ENCODE data around the gene TNFRSF14.

Gene TNFRSF14

GRCh38 chr1:2528611-2528965 lies 27.6 kb upstream of the TNFRSF14 start:
- CTCF ChIA-PET, result no interaction called here
- H3K4me1 Mint-ChIP-seq, result peaks cover 36% of the 10 kb centered on the region
- DNase-seq, result no peak

GRCh38 chr1:2528966-2529783 lies 27.0 kb upstream of the TNFRSF14 start:
- DNase-seq, result peak; percentile 52
- Mint-ChIP-seq H3K27ac (no peak overlapping the region), H3K27me3 (peaks cover 75% of the 10 kb centered on the region), H3K36me3 (peaks cover 7% of the 10 kb centered on the region), H3K9me3 (no peaks in the 10 kb centered on the region), H3K4me1 (peaks cover 31% of the 10 kb centered on the region), H3K4me3 (peak overlapping the region; percentile 66)
- CTCF ChIA-PET, result no interaction called here

More at GRCh38 chr1:2528611-2528965, 27.6 kb upstream of the TNFRSF14 start:
- no peaks in the 10 kb centered on the region for H3K9me3 Mint-ChIP-seq
- H3K27ac Mint-ChIP-seq, result no peak overlapping the region
- no peak overlapping the region for H3K4me3 Mint-ChIP-seq
- H3K36me3 Mint-ChIP-seq, result peaks cover 10% of the 10 kb centered on the region
- peaks cover 69% of the 10 kb centered on the region for H3K27me3 Mint-ChIP-seq

GRCh38 chr1:2529784-2530512 lies 26.2 kb upstream of the TNFRSF14 start, which contains the start of gene HES5:
Gene HES5, minus strand, starts transcription at chr1:2530263. Its CDS starts 99 bp downstream, at chr1:2530164.
- peak; percentile 44 for DNase-seq
- Mint-ChIP-seq H3K36me3 (peaks cover 3% of the 10 kb centered on the region), H3K27me3 (peaks cover 83% of the 10 kb centered on the region), H3K4me3 (peak within 1 kb of the TSS; percentile 66), H3K27ac (no peak within 1 kb of the TSS), H3K9me3 (no peaks in the 10 kb centered on the region), H3K4me1 (peaks cover 23% of the 10 kb centered on the region)
- CTCF ChIA-PET, result no interaction called here

GRCh38 chr1:2530513-2531361 lies 25.4 kb upstream of the TNFRSF14 start:
- Mint-ChIP-seq H3K9me3 (no peaks in the 10 kb centered on the region), H3K27me3 (peaks cover 91% of the 10 kb centered on the region), H3K4me3 (peak overlapping the region; percentile 37), H3K4me1 (peaks cover 20% of the 10 kb centered on the region), H3K27ac (no peak overlapping the region), H3K36me3 (no peaks in the 10 kb centered on the region)
- CTCF ChIA-PET, result no interaction called here
- DNase-seq, result no peak

GRCh38 chr1:2532485-2533160 lies 23.5 kb upstream of the TNFRSF14 start:
- DNase-seq, result no peak
- Mint-ChIP-seq H3K27me3 (peaks cover 100% of the 10 kb centered on the region), H3K27ac (no peak overlapping the region), H3K4me1 (peaks cover 13% of the 10 kb centered on the region), H3K9me3 (no peaks in the 10 kb centered on the region), H3K36me3 (no peaks in the 10 kb centered on the region), H3K4me3 (no peak overlapping the region)
- CTCF ChIA-PET, result no interaction called here

GRCh38 chr1:2533365-2533764 lies 22.8 kb upstream of the TNFRSF14 start:
- DNase-seq, result no peak
- Mint-ChIP-seq H3K9me3 (no peaks in the 10 kb centered on the region), H3K27me3 (peaks cover 100% of the 10 kb centered on the region), H3K27ac (no peak overlapping the region), H3K36me3 (no peaks in the 10 kb centered on the region), H3K4me3 (no peak overlapping the region), H3K4me1 (peaks cover 13% of the 10 kb centered on the region)
- CTCF ChIA-PET, result interaction anchor here (1.0 to 1.1 kb wide), 2 partner anchors 15 to 118 kb away, joined by 3 read pairs; no protein-coding TSS in a partner anchor

GRCh38 chr1:2534315-2534686 lies 21.9 kb upstream of the TNFRSF14 start:
- H3K9me3 Mint-ChIP-seq, result no peaks in the 10 kb centered on the region
- peaks cover 6% of the 10 kb centered on the region for H3K4me1 Mint-ChIP-seq
- CTCF ChIA-PET, result interaction anchor here (1.0 to 1.1 kb wide), 2 partner anchors 14 to 119 kb away, joined by 3 read pairs; no protein-coding TSS in a partner anchor
- no peaks in the 10 kb centered on the region for H3K36me3 Mint-ChIP-seq
- H3K27me3 Mint-ChIP-seq, result peaks cover 100% of the 10 kb centered on the region
- H3K27ac Mint-ChIP-seq, result no peak overlapping the region
- no peak for DNase-seq
- H3K4me3 Mint-ChIP-seq, result no peak overlapping the region

GRCh38 chr1:2534687-2535441 lies 21.3 kb upstream of the TNFRSF14 start:
- Mint-ChIP-seq H3K4me1 (peaks cover 6% of the 10 kb centered on the region), H3K27ac (no peak overlapping the region), H3K9me3 (no peaks in the 10 kb centered on the region), H3K27me3 (peaks cover 98% of the 10 kb centered on the region), H3K36me3 (no peaks in the 10 kb centered on the region), H3K4me3 (no peak overlapping the region)
- DNase-seq, result no peak
- CTCF ChIA-PET, result no interaction called here

- CTCF ChIA-PET, result no interaction called here
These were observed 20.7 kb upstream of the TNFRSF14 start for GRCh38 chr1:2535455-2535854.

GRCh38 chr1:2535981-2536380 lies 20.2 kb upstream of the TNFRSF14 start:
- H3K27ac Mint-ChIP-seq, result no peak overlapping the region
- H3K27me3 Mint-ChIP-seq, result peaks cover 97% of the 10 kb centered on the region
- no peaks in the 10 kb centered on the region for H3K9me3 Mint-ChIP-seq
- no peaks in the 10 kb centered on the region for H3K36me3 Mint-ChIP-seq
- CTCF ChIA-PET, result no interaction called here
- H3K4me1 Mint-ChIP-seq, result peaks cover 1% of the 10 kb centered on the region
- no peak overlapping the region for H3K4me3 Mint-ChIP-seq
- no peak for DNase-seq

More at GRCh38 chr1:2535455-2535854, 20.7 kb upstream of the TNFRSF14 start:
- DNase-seq, result no peak
- H3K4me3 Mint-ChIP-seq, result no peak overlapping the region
- H3K36me3 Mint-ChIP-seq, result no peaks in the 10 kb centered on the region
- H3K27ac Mint-ChIP-seq, result no peak overlapping the region
- peaks cover 6% of the 10 kb centered on the region for H3K4me1 Mint-ChIP-seq
- no peaks in the 10 kb centered on the region for H3K9me3 Mint-ChIP-seq
- peaks cover 97% of the 10 kb centered on the region for H3K27me3 Mint-ChIP-seq

- CTCF ChIA-PET, result no interaction called here
These were observed 18.4 kb upstream of the TNFRSF14 start for GRCh38 chr1:2537784-2538115.

GRCh38 chr1:2538376-2538775 lies 17.8 kb upstream of the TNFRSF14 start:
- DNase-seq, result no peak
- H3K36me3 Mint-ChIP-seq, result no peaks in the 10 kb centered on the region
- H3K9me3 Mint-ChIP-seq, result no peaks in the 10 kb centered on the region
- peaks cover 4% of the 10 kb centered on the region for H3K4me1 Mint-ChIP-seq
- CTCF ChIA-PET, result interaction anchor here (1.5 kb wide), 1 partner anchor 11 kb away, joined by 3 read pairs; no protein-coding TSS in a partner anchor
- no peak overlapping the region for H3K27ac Mint-ChIP-seq
- H3K4me3 Mint-ChIP-seq, result no peak overlapping the region
- H3K27me3 Mint-ChIP-seq, result peaks cover 97% of the 10 kb centered on the region

More at GRCh38 chr1:2537784-2538115, 18.4 kb upstream of the TNFRSF14 start:
- H3K9me3 Mint-ChIP-seq, result no peaks in the 10 kb centered on the region
- no peak for DNase-seq
- H3K27me3 Mint-ChIP-seq, result peaks cover 97% of the 10 kb centered on the region
- H3K27ac Mint-ChIP-seq, result no peak overlapping the region
- no peak overlapping the region for H3K4me3 Mint-ChIP-seq
- H3K4me1 Mint-ChIP-seq, result peaks cover 4% of the 10 kb centered on the region
- H3K36me3 Mint-ChIP-seq, result no peaks in the 10 kb centered on the region

GRCh38 chr1:2538872-2539271 lies 17.3 kb upstream of the TNFRSF14 start:
- DNase-seq, result no peak
- Mint-ChIP-seq H3K4me3 (no peak overlapping the region), H3K9me3 (no peaks in the 10 kb centered on the region), H3K4me1 (peaks cover 4% of the 10 kb centered on the region), H3K27ac (no peak overlapping the region), H3K27me3 (peaks cover 97% of the 10 kb centered on the region), H3K36me3 (no peaks in the 10 kb centered on the region)
- CTCF ChIA-PET, result interaction anchor here (1.3 to 1.5 kb wide), 2 partner anchors 11 to 246 kb away, joined by 3 read pairs; no protein-coding TSS in a partner anchor
